HG03432 (cell line): ENCODE measurements around the gene ADIPOR2.
A peak's percentile ranks its signal among the peaks of the same experiment; 100 is the strongest.

Experiments used
- ATAC-seq: cut with Tn5 transposase; IDR thresholded peaks from one replicate; pipeline ENCODE4 v1.9.1; 2021; ENCODE audit warnings: mild to moderate bottlenecking, moderate library complexity; ENCODE audit not compliant: unreplicated experiment

The ADIPOR2 gene

GRCh38 chr12:1690578-1691122 is at the start of gene ADIPOR2:
TSS of gene ADIPOR2 (plus strand) at chr12:1691070. CDS start at chr12:1754344, 63,274 bp downstream.
- ATAC-seq, result peak; percentile 95

GRCh38 chr12:1642513-1642912 is 48.4 kb upstream of the ADIPOR2 start:
- no peak for ATAC-seq

- no peak for ATAC-seq
Measured at GRCh38 chr12:1643043-1643442, 47.8 kb upstream of the ADIPOR2 start.

GRCh38 chr12:1643905-1644533 is 46.9 kb upstream of the ADIPOR2 start:
- no peak for ATAC-seq

- no peak for ATAC-seq
Measured at GRCh38 chr12:1644534-1645438, 46.1 kb upstream of the ADIPOR2 start.

GRCh38 chr12:1645819-1646218 is 45.1 kb upstream of the ADIPOR2 start:
- ATAC-seq, result no peak

- no peak for ATAC-seq
Measured at GRCh38 chr12:1646569-1647284, 44.1 kb upstream of the ADIPOR2 start.

GRCh38 chr12:1647285-1647669 is 43.6 kb upstream of the ADIPOR2 start:
- ATAC-seq, result no peak

- ATAC-seq, result no peak
Measured at GRCh38 chr12:1650260-1650977, 40.5 kb upstream of the ADIPOR2 start.

GRCh38 chr12:1650978-1651361 is 39.9 kb upstream of the ADIPOR2 start:
- ATAC-seq, result no peak

GRCh38 chr12:1651946-1652345 is 38.9 kb upstream of the ADIPOR2 start:
- ATAC-seq, result no peak

- ATAC-seq, result no peak
Measured at GRCh38 chr12:1655225-1655788, 35.6 kb upstream of the ADIPOR2 start.

GRCh38 chr12:1656902-1657301 is 34.0 kb upstream of the ADIPOR2 start:
- no peak for ATAC-seq

GRCh38 chr12:1657688-1658087 is 33.2 kb upstream of the ADIPOR2 start:
- ATAC-seq, result no peak

- ATAC-seq, result no peak
Measured at GRCh38 chr12:1660304-1661187, 30.3 kb upstream of the ADIPOR2 start.

- ATAC-seq, result peak; percentile 86
Measured at GRCh38 chr12:1661553-1662335, 29.1 kb upstream of the ADIPOR2 start.

GRCh38 chr12:1662761-1663439 is 28.0 kb upstream of the ADIPOR2 start:
- no peak for ATAC-seq
